ENCODE data around the gene SLC22A7.
"Not testable (repeated sequence)": the region's sequence is repeated elsewhere in the genome, so short reads cannot be mapped to it uniquely, and the experiment has no call there.

SLC22A7 gene

GRCh38 chr6:43339168-43339567 lies 41.1 kb downstream of the SLC22A7 start:
- no peak for DNase-seq (ENCODE audit: low spot score)

GRCh38 chr6:43346243-43346642 lies 48.2 kb downstream of the SLC22A7 start:
- DNase-seq (ENCODE audit: low spot score), result not testable (repeated sequence)

GRCh38 chr6:43347021-43347420 lies 49.0 kb downstream of the SLC22A7 start:
- DNase-seq (ENCODE audit: low spot score), result no peak

- DNase-seq (ENCODE audit: low spot score), result no peak
Measured at GRCh38 chr6:43347444-43347843, 49.4 kb downstream of the SLC22A7 start.

- not testable (repeated sequence) for DNase-seq (ENCODE audit: low spot score)
Measured at GRCh38 chr6:43351951-43352350, 53.9 kb downstream of the SLC22A7 start.
